ENCODE data around the gene RBM10. TPM values are rescaled to one million over a fixed set of nuclear protein-coding genes. Genes with fewer than 3 reads are reported as not detected.

The RBM10 gene
- total RNA-seq, 1 experiment from 2014 or later, result 56.9 TPM

- DNase-seq (ENCODE audit: low read depth, low spot score), result peak; percentile 92
- H3K4me1 ChIP-seq (ENCODE audit: control insufficient read depth in 1 of 2, insufficient read depth in 2 of 2, low read length in 2 of 2), result peaks cover 3 to 19% of the 10 kb centered on the region in 2 experiments; a peak in 3 of 4 replicates
- H2AFZ ChIP-seq (ENCODE audit: low read depth, low read length, poor library complexity, severe bottlenecking), result no peak overlapping the region
- CTCF ChIA-PET, result interaction anchor here (0.8 to 1.2 kb wide), 2 partner anchors 43 to 79 kb away, joined by 3 read pairs; no protein-coding TSS in a partner anchor
- peak overlapping the region; percentile 92 for H3K9ac ChIP-seq (ENCODE audit: low read length)
- no TSS peak for BruUV-seq (replicated peaks)
- H3K4me2 ChIP-seq (ENCODE audit: low read length), result peak overlapping the region; percentile 84
- H3K27me3 ChIP-seq (ENCODE audit: insufficient read depth, low read length), result no peaks in the 10 kb centered on the region
- intact Hi-C loops (cut with micrococcal nuclease), result loop anchor here (2.0 to 10.0 kb wide), 2 partner anchors 15 to 61 kb away; partner anchors contain the start of gene CDK16
- ATAC-seq, result peak; percentile 90
- no peaks in the 10 kb centered on the region for H3K9me2 ChIP-seq (ENCODE audit: insufficient read depth)
- RAD21 ChIA-PET (ENCODE audit: low non-redundant PET in 1 of 2, low total read pairs in 2 of 2, uncharacterized antibody in 2 of 2, unreplicated experiment in 2 of 2), result interaction anchor here (0.6 to 0.9 kb wide), 2 partner anchors 16 to 262 kb away, joined by 3 read pairs; no protein-coding TSS in a partner anchor
- H3K9me3 ChIP-seq (ENCODE audit: control insufficient read depth in 1 of 2, insufficient read depth in 1 of 2, low read depth in 1 of 2, low read length in 2 of 2), result no peaks in the 10 kb centered on the region
- no peaks in the 10 kb centered on the region for H4K20me1 ChIP-seq (ENCODE audit: insufficient read depth)
- H3K79me2 ChIP-seq (ENCODE audit: insufficient read depth, low read length), result peaks cover 36% of the 10 kb centered on the region
- peak overlapping the region; percentile 90 for H3K27ac ChIP-seq (ENCODE audit: low read depth, low read length)
- TF ChIP-seq ELF1 (IDR thresholded peaks at IDR 0.05; ENCODE audit: borderline replicate concordance, low read depth) (no peak), TCF7L2 (IDR thresholded peaks at IDR 0.05; ENCODE audit: borderline replicate concordance, extremely low read depth, insufficient read depth, insufficient read length) (no peak), POLR2AphosphoS5 (IDR thresholded peaks at IDR 0.05; ENCODE audit: low read depth, low read length) (peak; percentile 80), EZH2 (IDR thresholded peaks at IDR 0.05) (no peak), MAX (IDR thresholded peaks at IDR 0.05) (no peak), YY1 (IDR thresholded peaks at IDR 0.05; ENCODE audit: extremely low read depth, insufficient replicate concordance, low read depth, low read length) (peak; percentile 90), JUND (IDR thresholded peaks at IDR 0.05) (no peak), RAD21 (IDR thresholded peaks at IDR 0.05; ENCODE audit: low read depth) (no peak), FOSL1 (IDR thresholded peaks at IDR 0.05; ENCODE audit: low read depth) (no peak), SRF (IDR thresholded peaks at IDR 0.05; ENCODE audit: low read depth) (no peak), REST (IDR thresholded peaks at IDR 0.05; ENCODE audit: low read depth) (no peak)
- POLR2A ChIA-PET, result interaction anchor here (0.6 to 2.2 kb wide), 6 partner anchors 12 to 290 kb away, joined by 3 to 13 read pairs (median 4); no protein-coding TSS in a partner anchor
- H3K36me3 ChIP-seq (ENCODE audit: control insufficient read depth in 1 of 2, insufficient read depth in 2 of 2, low read length in 2 of 2), result peaks cover 0 to under 1% of the 10 kb centered on the region in 2 experiments; a peak in 1 of 4 replicates
- peak overlapping the region; percentile 64 to 67 for H3K4me3 ChIP-seq (replicated peaks in 1 of 2; ENCODE audit: low read depth in 1 of 2, low read length in 2 of 2)
Measured at GRCh38 chrX:47233333-47234113, 88.5 kb downstream of the RBM10 start.
